Activated T-cell treated with anti-CD3 and anti-CD28 coated beads, Interleukin-2, amount 50 U/mL, for 4 hours (primary cell): ENCODE data around the gene AVPR2. TPM values are rescaled to one million over a fixed set of nuclear protein-coding genes. Genes with fewer than 3 reads are reported as not detected.

Experiments
- ATAC-seq, 2 donors: fragments of 200-7000 bp; cut with Tn5 transposase; one replicate each; pipeline ENCODE4 v1.10.0; 2021
- DNase-seq: peaks from one replicate; pipeline ENCODE4 v3.0.0-alpha.2; 2020
- H3K27me3 Mint-ChIP-seq: one replicate; pipeline ENCODE4 v1.8.0; 2021; ENCODE audit warnings: low read depth, mixed read lengths
- H3K36me3 Mint-ChIP-seq: one replicate; pipeline ENCODE4 v1.8.0; 2022; ENCODE audit warnings: mixed read lengths; ENCODE audit not compliant: insufficient read depth
- H3K4me1 Mint-ChIP-seq: one replicate; pipeline ENCODE4 v1.8.0; 2021; ENCODE audit warnings: low read depth, mixed read lengths
- H3K4me3 Mint-ChIP-seq: one replicate; pipeline ENCODE4 v1.8.0; 2021; ENCODE audit warnings: mild to moderate bottlenecking, moderate library complexity, mixed read lengths
- H3K9me3 Mint-ChIP-seq: one replicate; pipeline ENCODE4 v1.8.0; 2021; ENCODE audit warnings: mixed read lengths
- total RNA-seq, 3 donors: library from RNA; stranded (reverse); gene quantifications; one replicate each; pipeline ENCODE4 v1.2.1, GENCODE V29; 2021

The AVPR2 gene
- total RNA-seq = not detected

DNA sequence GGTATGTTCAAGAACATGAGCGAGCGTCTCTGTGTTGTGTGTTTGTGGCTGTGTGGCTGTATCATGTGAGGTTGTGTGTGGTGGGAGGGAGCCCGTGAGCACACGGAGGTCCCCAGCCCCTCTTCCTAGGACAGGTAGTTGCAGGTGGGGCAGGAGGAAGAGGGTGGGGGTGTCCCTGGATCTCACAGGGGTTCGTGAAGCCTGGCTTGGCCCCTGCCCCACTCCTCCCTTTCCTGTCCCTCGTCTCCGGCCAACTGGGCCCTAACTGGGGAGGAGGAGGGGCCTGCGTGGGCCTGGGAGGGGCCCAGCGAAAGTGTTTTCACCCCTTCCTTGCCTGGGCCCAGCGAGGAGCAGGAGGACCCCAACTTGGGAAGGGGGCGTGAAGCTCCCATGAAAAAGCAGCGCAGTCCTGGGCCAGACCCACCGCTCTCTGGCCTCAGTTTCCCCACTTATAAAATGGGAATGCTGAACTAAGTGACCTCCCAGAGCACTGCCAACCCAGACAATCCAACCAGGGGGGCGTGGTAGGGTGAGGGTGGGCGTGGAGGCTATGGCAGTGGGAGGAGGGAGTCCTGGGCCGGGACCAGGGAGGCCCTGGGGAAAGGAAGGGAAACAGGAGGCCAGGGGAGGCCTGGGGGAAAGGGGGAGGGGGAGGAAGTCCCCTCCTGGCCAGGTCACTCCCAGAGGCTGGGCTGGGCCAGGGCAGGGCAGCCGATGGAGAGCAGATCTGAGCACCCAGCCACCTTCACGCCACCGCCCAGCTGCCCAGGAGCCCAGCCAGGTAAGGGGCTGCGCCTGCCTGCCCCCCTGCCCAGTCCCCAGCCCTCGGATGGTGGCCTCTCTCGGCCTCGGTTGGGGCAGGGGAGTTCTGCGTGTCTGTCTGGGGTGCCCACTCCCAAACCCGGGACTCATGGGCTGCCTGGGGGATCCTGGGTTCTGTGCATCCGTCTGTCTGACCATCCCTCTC, at the start of gene AVPR2:
Gene AVPR2, plus strand, starts transcription at position 683 of the 967 bp plus-strand sequence. CDS start 473 bp downstream, outside the sequence.
- DNase-seq = no peak
- no peaks in the 10 kb centered on the region for H3K9me3 Mint-ChIP-seq
- no peak within 1 kb of the TSS for H3K4me3 Mint-ChIP-seq
- no peaks in the 10 kb centered on the region for H3K36me3 Mint-ChIP-seq
- no peaks in the 10 kb centered on the region for H3K27me3 Mint-ChIP-seq
- H3K4me1 Mint-ChIP-seq = peaks cover 38% of the 10 kb centered on the region
- ATAC-seq = no peak

GRCh38 chrX:153854702-153855101, 49.8 kb upstream of the AVPR2 start:
- Mint-ChIP-seq H3K36me3 (no peaks in the 10 kb centered on the region), H3K27me3 (peaks cover 1% of the 10 kb centered on the region), H3K4me1 (peaks cover 6% of the 10 kb centered on the region), H3K9me3 (no peaks in the 10 kb centered on the region), H3K4me3 (no peak overlapping the region)
- no peak for DNase-seq
- no peak for ATAC-seq

DNA sequence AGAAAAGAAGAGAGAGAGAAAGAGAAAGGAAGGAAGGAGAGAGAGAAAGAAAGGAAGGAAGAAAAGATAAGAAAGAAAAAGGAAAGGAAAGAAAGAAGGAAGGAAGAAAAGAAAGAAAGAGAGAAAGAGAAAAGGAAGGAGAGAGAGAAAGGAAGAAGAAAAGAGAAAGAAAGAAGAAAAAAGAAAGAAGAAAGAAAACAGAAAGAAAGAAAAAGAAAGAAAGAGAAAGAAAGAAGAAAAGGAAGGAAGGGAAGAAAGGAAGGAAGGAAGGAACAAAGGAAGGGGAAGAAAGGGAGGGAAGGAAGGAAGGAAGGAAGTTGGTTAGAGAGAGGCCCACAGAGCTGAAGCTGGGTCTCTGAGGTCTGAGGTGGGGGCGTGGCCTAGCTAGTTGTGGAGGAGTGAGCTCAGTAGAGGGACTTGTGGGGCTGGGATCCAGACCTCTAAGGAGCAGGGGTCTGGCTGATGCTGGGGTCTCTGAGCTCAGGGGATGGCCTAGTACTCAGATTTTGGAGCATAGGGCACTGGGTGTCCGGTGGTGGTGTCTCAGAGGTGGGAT, 47.0 kb upstream of the AVPR2 start:
- H3K36me3 Mint-ChIP-seq = no peaks in the 10 kb centered on the region
- DNase-seq = no peak
- H3K4me1 Mint-ChIP-seq = peaks cover 6% of the 10 kb centered on the region
- H3K27me3 Mint-ChIP-seq = no peaks in the 10 kb centered on the region
- no peak for ATAC-seq
- no peak overlapping the region for H3K4me3 Mint-ChIP-seq
- no peaks in the 10 kb centered on the region for H3K9me3 Mint-ChIP-seq

GRCh38 chrX:153861151-153861550, 43.3 kb upstream of the AVPR2 start:
- no peaks in the 10 kb centered on the region for H3K9me3 Mint-ChIP-seq
- DNase-seq = no peak

DNA sequence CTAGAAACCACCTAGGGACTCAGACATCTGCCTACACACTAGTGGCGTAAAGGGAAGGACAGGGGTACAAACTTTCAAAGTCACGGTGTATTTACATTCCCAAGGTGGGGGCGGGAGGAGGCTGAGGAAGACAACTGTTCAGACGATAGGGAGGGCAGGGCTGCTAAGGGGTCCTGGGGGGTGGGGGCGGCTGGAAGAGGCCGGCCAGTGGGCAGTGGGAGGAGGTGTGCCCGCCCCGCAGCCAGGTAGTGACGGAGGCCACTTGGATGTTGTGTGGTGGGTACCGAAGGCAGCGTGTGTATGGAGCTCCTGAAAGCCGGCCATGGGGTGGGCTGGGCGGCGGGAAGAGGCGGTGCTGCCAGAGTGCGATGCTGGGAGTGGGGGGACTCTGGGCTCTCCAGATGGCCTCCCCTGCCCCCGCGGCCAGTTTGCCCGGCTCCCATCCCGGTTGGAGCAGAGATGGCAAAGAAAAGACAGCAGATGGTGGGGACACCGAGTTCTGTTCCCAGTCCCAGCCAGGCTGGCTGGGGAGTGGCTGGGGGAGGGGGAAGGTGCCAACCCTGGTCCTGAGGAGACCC, 42.7 kb upstream of the AVPR2 start:
- H3K4me3 Mint-ChIP-seq = no peak overlapping the region
- H3K27me3 Mint-ChIP-seq = no peaks in the 10 kb centered on the region
- DNase-seq (no peak), ATAC-seq (no peak)
- H3K4me1 Mint-ChIP-seq = peaks cover 5% of the 10 kb centered on the region
- no peaks in the 10 kb centered on the region for H3K36me3 Mint-ChIP-seq
- H3K9me3 Mint-ChIP-seq = no peaks in the 10 kb centered on the region

More at GRCh38 chrX:153861151-153861550, 43.3 kb upstream of the AVPR2 start:
- Mint-ChIP-seq H3K27me3 (no peaks in the 10 kb centered on the region), H3K36me3 (no peaks in the 10 kb centered on the region), H3K4me3 (no peak overlapping the region), H3K4me1 (peaks cover 6% of the 10 kb centered on the region)
- no peak for ATAC-seq

- no peaks in the 10 kb centered on the region for H3K27me3 Mint-ChIP-seq
- no peak overlapping the region for H3K4me3 Mint-ChIP-seq
- ATAC-seq = no peak
- H3K36me3 Mint-ChIP-seq = no peaks in the 10 kb centered on the region
- H3K4me1 Mint-ChIP-seq = no peaks in the 10 kb centered on the region
- DNase-seq = no peak
- no peaks in the 10 kb centered on the region for H3K9me3 Mint-ChIP-seq
Measured at GRCh38 chrX:153862369-153863250, 41.9 kb upstream of the AVPR2 start.

- Mint-ChIP-seq H3K27me3 (no peaks in the 10 kb centered on the region), H3K4me3 (no peak overlapping the region), H3K36me3 (no peaks in the 10 kb centered on the region), H3K4me1 (no peaks in the 10 kb centered on the region), H3K9me3 (no peaks in the 10 kb centered on the region)
- DNase-seq (no peak), ATAC-seq (no peak)
Measured at GRCh38 chrX:153863251-153863991, 41.1 kb upstream of the AVPR2 start.

DNA sequence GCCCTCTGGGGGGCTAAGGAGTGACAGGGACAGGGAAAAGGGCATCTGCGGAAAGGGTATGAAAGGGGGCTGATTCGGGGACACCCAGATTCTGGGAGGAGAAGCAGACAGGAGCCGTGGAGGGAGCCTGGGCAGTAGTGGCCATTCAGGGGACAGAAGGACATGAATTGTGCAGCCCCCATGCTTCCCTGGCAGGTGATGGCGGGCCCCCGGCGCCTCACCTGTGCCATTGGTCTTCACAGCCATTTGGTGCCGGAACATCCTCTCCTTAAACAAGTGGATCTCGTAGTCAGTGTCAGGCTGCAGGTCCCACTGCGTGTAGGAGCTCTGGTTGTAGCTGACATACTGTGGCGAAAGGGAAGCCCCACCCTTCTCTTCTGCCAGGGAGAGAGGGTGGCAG, 40.4 kb upstream of the AVPR2 start:
- no peak for ATAC-seq
- H3K9me3 Mint-ChIP-seq = no peaks in the 10 kb centered on the region
- no peak for DNase-seq
- no peaks in the 10 kb centered on the region for H3K27me3 Mint-ChIP-seq
- H3K36me3 Mint-ChIP-seq = no peaks in the 10 kb centered on the region
- H3K4me1 Mint-ChIP-seq = no peaks in the 10 kb centered on the region
- no peak overlapping the region for H3K4me3 Mint-ChIP-seq

GRCh38 chrX:153864561-153865320, 39.7 kb upstream of the AVPR2 start:
- DNase-seq (no peak), ATAC-seq (no peak)
- no peak overlapping the region for H3K4me3 Mint-ChIP-seq
- H3K9me3 Mint-ChIP-seq = no peaks in the 10 kb centered on the region
- no peaks in the 10 kb centered on the region for H3K27me3 Mint-ChIP-seq
- no peaks in the 10 kb centered on the region for H3K36me3 Mint-ChIP-seq
- no peaks in the 10 kb centered on the region for H3K4me1 Mint-ChIP-seq

GRCh38 chrX:153865321-153865580, 39.2 kb upstream of the AVPR2 start:
- H3K27me3 Mint-ChIP-seq = no peaks in the 10 kb centered on the region

GRCh38 chrX:153865685-153866084, 38.8 kb upstream of the AVPR2 start:
- H3K36me3 Mint-ChIP-seq = no peaks in the 10 kb centered on the region
- H3K27me3 Mint-ChIP-seq = no peaks in the 10 kb centered on the region
- H3K4me1 Mint-ChIP-seq = no peaks in the 10 kb centered on the region
- H3K4me3 Mint-ChIP-seq = no peak overlapping the region
- no peak for DNase-seq
- no peaks in the 10 kb centered on the region for H3K9me3 Mint-ChIP-seq
- no peak for ATAC-seq

More at GRCh38 chrX:153865321-153865580, 39.2 kb upstream of the AVPR2 start:
- no peaks in the 10 kb centered on the region for H3K4me1 Mint-ChIP-seq
- no peaks in the 10 kb centered on the region for H3K36me3 Mint-ChIP-seq
- no peak for DNase-seq
- no peak for ATAC-seq
- no peaks in the 10 kb centered on the region for H3K9me3 Mint-ChIP-seq
- H3K4me3 Mint-ChIP-seq = no peak overlapping the region

DNA sequence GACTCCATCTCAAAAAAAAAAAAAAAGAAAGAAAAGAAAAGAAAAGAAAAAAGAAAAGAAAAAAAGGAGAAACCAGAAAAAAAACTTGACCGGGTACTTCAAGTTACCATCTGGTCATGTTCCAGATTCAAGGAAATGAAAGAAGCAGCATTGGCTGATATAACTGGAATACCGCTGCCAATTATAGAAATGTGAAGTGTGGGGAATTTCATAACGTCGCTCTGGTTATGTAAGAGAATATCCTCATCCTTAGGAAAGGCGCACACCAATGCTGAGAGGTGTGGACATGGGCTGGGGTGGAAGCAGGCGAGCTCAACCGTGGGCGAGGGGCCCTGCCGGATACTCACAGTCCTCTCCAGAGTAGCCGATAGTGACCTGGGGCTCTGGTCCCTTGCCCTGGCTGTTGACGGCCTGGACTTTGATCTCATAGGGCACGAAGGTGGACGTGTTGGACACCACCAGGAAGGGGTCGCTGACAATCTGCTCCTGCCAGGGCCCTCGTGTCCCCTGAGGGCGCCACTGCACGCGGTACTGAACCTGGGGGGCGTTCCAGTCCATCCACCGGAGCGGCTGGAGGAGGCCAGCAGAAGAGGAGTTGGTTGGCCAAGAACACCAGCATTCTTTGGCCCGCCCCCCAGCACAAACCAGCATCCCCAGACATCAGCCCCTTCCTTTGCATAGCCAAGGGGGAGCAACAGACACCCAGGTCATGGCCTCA, 38.0 kb upstream of the AVPR2 start:
- Mint-ChIP-seq H3K4me3 (no peak overlapping the region), H3K36me3 (no peaks in the 10 kb centered on the region), H3K4me1 (no peaks in the 10 kb centered on the region), H3K9me3 (no peaks in the 10 kb centered on the region), H3K27me3 (peaks cover 1% of the 10 kb centered on the region)
- no peak for ATAC-seq
- no peak for DNase-seq

DNA sequence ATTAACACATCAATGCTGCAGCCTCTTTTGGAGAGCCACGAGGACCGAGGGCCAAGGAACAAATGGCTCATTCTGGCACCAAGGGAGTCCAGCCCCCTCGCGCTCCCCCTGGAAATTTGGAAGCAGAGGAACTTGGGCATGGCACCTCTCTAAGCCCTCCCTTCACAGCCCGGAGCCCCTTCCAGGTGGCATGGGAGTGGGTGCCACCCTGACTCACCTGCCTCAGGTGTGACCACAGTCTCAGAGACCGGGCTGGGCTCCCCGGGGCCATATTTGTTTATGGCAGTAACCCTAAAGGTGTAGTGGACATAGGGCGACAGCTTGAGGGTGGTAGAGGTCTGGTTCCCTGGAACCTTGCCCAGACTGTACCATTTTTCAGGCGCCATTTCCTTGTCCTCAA, 37.3 kb upstream of the AVPR2 start:
- DNase-seq = no peak
- H3K36me3 Mint-ChIP-seq = no peaks in the 10 kb centered on the region
- ATAC-seq = no peak
- no peaks in the 10 kb centered on the region for H3K9me3 Mint-ChIP-seq
- H3K4me3 Mint-ChIP-seq = no peak overlapping the region
- H3K27me3 Mint-ChIP-seq = peaks cover 2% of the 10 kb centered on the region
- no peaks in the 10 kb centered on the region for H3K4me1 Mint-ChIP-seq
